Fibroblast of lung (primary cell): ENCODE measurements around the gene ZNF37A. TPM values are rescaled to one million over a fixed set of nuclear protein-coding genes. Genes with fewer than 3 reads are reported as not detected.

Source experiments
- DNase-seq, 2 donors: peaks; one replicate each; pipeline versions ENCODE4 v3.0.0 to v3.0.0-alpha.2; 2010; ENCODE audit warnings: low read depth in 2 of 2
- H2AFZ ChIP-seq: 2 replicates; pipeline ENCODE4 v1.5.1; 2012; ENCODE audit warnings: low read length, control low read depth, inconsistent platforms
- H3K27ac ChIP-seq: 2 replicates; pipeline ENCODE4 v1.5.1; 2011; ENCODE audit warnings: low read length, control low read depth; ENCODE audit not compliant: insufficient read depth
- H3K27me3 ChIP-seq: 2 replicates; pipeline ENCODE4 v1.5.1; 2011; ENCODE audit warnings: mild to moderate bottlenecking, low read length; ENCODE audit not compliant: control insufficient read depth, insufficient read depth
- H3K36me3 ChIP-seq: 2 replicates; pipeline ENCODE4 v1.5.1; 2011; ENCODE audit warnings: low read length; ENCODE audit not compliant: control insufficient read depth, insufficient read depth
- H3K4me1 ChIP-seq: 2 replicates; pipeline ENCODE4 v1.5.1; 2011; ENCODE audit warnings: low read length; ENCODE audit not compliant: control insufficient read depth, insufficient read depth; ENCODE audit errors: extremely low read depth
- H3K4me2 ChIP-seq: 2 replicates; pipeline ENCODE4 v1.5.1; 2011; ENCODE audit warnings: low read length, control low read depth; ENCODE audit not compliant: insufficient read depth; ENCODE audit errors: extremely low read depth
- H3K4me3 ChIP-seq, 4 experiments: fragments of 200-600 bp in 1 of 4; sonication (generic) in 1 of 4; replicated peaks in 1 of 4; 2 replicates each; pipeline ENCODE4 v1.5.1; 2011 to 2016; ENCODE audit warnings: low read length in 4 of 4, low read depth in 3 of 4, mild to moderate bottlenecking in 3 of 4, control low read depth in 2 of 4, inconsistent platforms in 1 of 4, mixed read lengths in 1 of 4; ENCODE audit not compliant: insufficient read depth in 1 of 4; ENCODE audit errors: control extremely low read depth in 1 of 4
- H3K79me2 ChIP-seq: 2 replicates; pipeline ENCODE4 v1.5.1; 2012; ENCODE audit warnings: mild to moderate bottlenecking, low read length, inconsistent platforms; ENCODE audit not compliant: control insufficient read depth, insufficient read depth
- H3K9ac ChIP-seq: 2 replicates; pipeline ENCODE4 v1.5.1; 2011; ENCODE audit warnings: mild to moderate bottlenecking, low read length, control low read depth; ENCODE audit not compliant: insufficient read depth
- H3K9me3 ChIP-seq: 2 replicates; pipeline ENCODE4 v1.5.1; 2012; ENCODE audit warnings: low read depth, low read length; ENCODE audit not compliant: control insufficient read depth, insufficient read depth
- H4K20me1 ChIP-seq: 2 replicates; pipeline ENCODE4 v1.5.1; 2011; ENCODE audit warnings: low read length; ENCODE audit not compliant: control insufficient read depth, insufficient read depth; ENCODE audit errors: extremely low read depth
- CTCF ChIP-seq, 2 donors: IDR thresholded peaks in 1 of 2; conservative IDR thresholded peaks in 1 of 2; 1 replicate in 1 of 2; 2 replicates in 1 of 2; pipeline ENCODE4 v1.5.1; 2011 to 2012; ENCODE audit warnings: low read length in 2 of 2, control low read depth in 1 of 2, inconsistent platforms in 1 of 2, low read depth in 1 of 2, mild to moderate bottlenecking in 1 of 2
- EZH2 ChIP-seq: IDR thresholded peaks from 2 replicates; pipeline ENCODE4 v1.5.1; 2012; ENCODE audit warnings: low read length, control low read depth, mild to moderate bottlenecking; ENCODE audit errors: missing control alignments
- polyA minus RNA-seq: library from RNA; depleted of rRNA, polyadenylated mRNA; stranded (reverse); fragments of >200 nt; gene quantifications from 2 replicates; pipeline ENCODE4 v1.2.3, GENCODE V29; 2011; ENCODE audit warnings: low replicate concordance
- polyA plus RNA-seq, 2 donors: library from polyadenylated mRNA; depleted of rRNA in 1 of 2; stranded (reverse) in 1 of 2; unstranded in 1 of 2; fragments of >200 nt; gene quantifications; 2 replicates each; pipeline ENCODE4 v1.2.1, GENCODE V29; 2011 to 2012; ENCODE audit warnings: missing spikeins in 1 of 2
- total RNA-seq: library from RNA; depleted of rRNA; stranded (reverse); fragments of >200 nt; gene quantifications from 2 replicates; pipeline ENCODE4 v1.2.1, GENCODE V29; 2014

Gene ZNF37A
- total RNA-seq = 17.7 and 20.3 TPM in 2 replicates
- polyA plus RNA-seq = 7.1 and 9.7 TPM in 2 replicates
- 4.9 and 6.4 TPM in 2 replicates for polyA plus RNA-seq (2012)
- polyA minus RNA-seq = 4.3 and 7.3 TPM in 2 replicates

DNA sequence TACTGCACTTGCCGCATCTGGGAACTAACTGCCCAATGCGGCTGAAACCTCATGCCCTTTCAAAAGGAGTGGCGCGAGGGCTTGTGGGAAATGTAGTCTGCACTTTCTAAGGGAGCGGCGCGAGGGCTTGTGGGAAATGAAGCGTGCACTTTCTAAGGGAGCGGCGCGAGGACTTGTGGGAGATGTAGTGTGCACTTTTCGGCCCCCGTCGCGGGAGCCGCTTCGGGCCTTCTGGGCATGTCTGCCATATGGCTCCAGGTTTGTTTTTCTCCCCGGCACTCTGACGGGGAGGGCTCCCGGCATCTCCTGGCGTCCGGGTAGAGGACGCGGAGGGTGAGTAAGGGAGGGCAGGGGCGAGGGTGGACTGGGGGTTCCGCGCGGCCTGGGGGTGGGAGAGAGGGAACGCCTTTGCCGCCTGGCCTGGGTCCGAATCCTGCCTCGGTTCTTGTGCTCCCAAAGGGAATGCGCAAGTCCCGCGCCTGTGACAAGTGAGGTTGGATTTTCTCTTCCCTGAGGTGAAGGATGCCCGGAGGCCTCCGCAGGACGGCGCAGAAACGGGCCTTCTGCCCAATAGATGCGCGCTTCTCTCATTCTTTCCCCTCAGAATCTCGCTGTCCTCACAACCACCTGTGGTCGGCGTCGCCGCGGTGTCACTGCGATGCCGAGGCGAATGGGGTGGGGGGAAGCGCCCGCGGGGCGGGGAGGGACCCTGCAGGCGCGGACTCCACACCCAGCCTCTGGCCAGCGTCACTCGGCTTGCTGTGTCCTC is at the start of gene ZNF37A:
ZNF37A (plus strand) TSS at position 180 of the 769 bp plus-strand sequence. CDS start 2,281 bp downstream, outside the sequence.
- Histone ChIP-seq H2AFZ (peak within 1 kb of the TSS; percentile 98), H3K9me3 (no peaks in the 10 kb centered on the region), H3K79me2 (peaks cover 12% of the 10 kb centered on the region), H3K9ac (peak within 1 kb of the TSS; percentile 74), H3K27ac (peak within 1 kb of the TSS; percentile 81), H3K4me2 (peak within 1 kb of the TSS; percentile 96), H4K20me1 (no peaks in the 10 kb centered on the region), H3K4me3 (peak within 1 kb of the TSS; percentile 82 to 89 (median 86)), H3K27me3 (no peaks in the 10 kb centered on the region), H3K36me3 (no peaks in the 10 kb centered on the region), H3K4me1 (peaks cover 6% of the 10 kb centered on the region)
- TF ChIP-seq EZH2 (no peak), CTCF (conservative IDR thresholded peaks at IDR 0.05 in 1 of 2, IDR thresholded peaks at IDR 0.05 in 1 of 2; ENCODE audit: low read depth in 1 of 2, low read length in 2 of 2) (no peak)
- DNase-seq = peak; percentile 97 to 98

DNA sequence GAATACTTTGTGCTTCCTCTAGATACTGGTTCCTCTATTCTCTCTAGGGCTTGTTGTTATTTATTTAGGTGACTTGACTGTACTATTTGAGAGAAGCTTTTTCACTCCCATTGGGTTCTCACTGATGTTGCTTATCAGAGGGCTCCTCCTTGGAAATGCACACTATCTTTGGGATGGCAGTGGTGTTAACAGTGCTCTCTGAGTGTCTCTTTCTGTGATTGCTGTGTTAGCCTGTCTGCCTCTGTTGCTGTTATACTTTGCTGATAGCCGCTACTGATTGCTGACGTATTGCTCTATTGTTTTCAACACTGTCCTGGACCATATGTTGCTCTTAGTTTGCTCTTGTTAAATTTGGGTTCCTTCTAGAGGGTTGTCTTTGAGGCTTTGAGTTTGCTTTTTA is 49.0 kb upstream of the ZNF37A start:
- H3K27me3 ChIP-seq = no peaks in the 10 kb centered on the region
- H3K4me3 ChIP-seq = no peak overlapping the region
- no peaks in the 10 kb centered on the region for H3K9me3 ChIP-seq
- H3K9ac ChIP-seq = no peak overlapping the region
- no peaks in the 10 kb centered on the region for H4K20me1 ChIP-seq
- H3K79me2 ChIP-seq = no peaks in the 10 kb centered on the region
- no peak overlapping the region for H2AFZ ChIP-seq
- no peak overlapping the region for H3K4me2 ChIP-seq
- DNase-seq = no peak
- H3K4me1 ChIP-seq = no peaks in the 10 kb centered on the region
- H3K27ac ChIP-seq = no peak overlapping the region
- H3K36me3 ChIP-seq = no peaks in the 10 kb centered on the region
- no peak for TF ChIP-seq CTCF (conservative IDR thresholded peaks at IDR 0.05 in 1 of 2, IDR thresholded peaks at IDR 0.05 in 1 of 2; ENCODE audit: low read depth in 1 of 2, low read length in 2 of 2)
- no peak for TF ChIP-seq EZH2

- peak in 1 of 2 donors; percentile 12 for DNase-seq
Measured at GRCh38 chr10:38047666-38048065, 46.5 kb upstream of the ZNF37A start.

More at GRCh38 chr10:38047666-38048065, 46.5 kb upstream of the ZNF37A start:
- H3K9me3 ChIP-seq = no peaks in the 10 kb centered on the region
- no peaks in the 10 kb centered on the region for H3K27me3 ChIP-seq
- H3K4me3 ChIP-seq = no peak overlapping the region
- no peak overlapping the region for H3K9ac ChIP-seq
- H3K36me3 ChIP-seq = no peaks in the 10 kb centered on the region
- H3K27ac ChIP-seq = no peak overlapping the region
- H2AFZ ChIP-seq = no peak overlapping the region
- H4K20me1 ChIP-seq = no peaks in the 10 kb centered on the region
- no peak for TF ChIP-seq EZH2
- no peak for TF ChIP-seq CTCF (conservative IDR thresholded peaks at IDR 0.05 in 1 of 2, IDR thresholded peaks at IDR 0.05 in 1 of 2; ENCODE audit: low read depth in 1 of 2, low read length in 2 of 2)
- no peaks in the 10 kb centered on the region for H3K4me1 ChIP-seq
- H3K4me2 ChIP-seq = no peak overlapping the region
- H3K79me2 ChIP-seq = no peaks in the 10 kb centered on the region
